A673 (cell line): ENCODE data around the gene FNBP1.

Experiments
- EZH2 ChIP-seq: fragments of 200-600 bp; sonication (generic); IDR thresholded peaks from 2 replicates; pipeline ENCODE4 v1.6.1; 2017; ENCODE audit warnings: borderline replicate concordance, low read depth, mild to moderate bottlenecking, mixed read lengths, antibody characterized with exemption, low read length; ENCODE audit not compliant: poor library complexity, severe bottlenecking
- TF ChIP-seq, protein P1 (sequence below): fragments of 300-800, 200-600 bp; sonication (generic); conservative IDR thresholded peaks from 2 replicates; pipeline ENCODE4 v1.5.1; 2017; ENCODE audit warnings: low read depth, mild to moderate bottlenecking, antibody characterized with exemption, low read length, moderate library complexity, mixed read lengths

GRCh38 chr9:129988607-129989361 is 54.2 kb downstream of the FNBP1 start:
- no peak for TF ChIP-seq EZH2
- TF ChIP-seq, protein P1, sequence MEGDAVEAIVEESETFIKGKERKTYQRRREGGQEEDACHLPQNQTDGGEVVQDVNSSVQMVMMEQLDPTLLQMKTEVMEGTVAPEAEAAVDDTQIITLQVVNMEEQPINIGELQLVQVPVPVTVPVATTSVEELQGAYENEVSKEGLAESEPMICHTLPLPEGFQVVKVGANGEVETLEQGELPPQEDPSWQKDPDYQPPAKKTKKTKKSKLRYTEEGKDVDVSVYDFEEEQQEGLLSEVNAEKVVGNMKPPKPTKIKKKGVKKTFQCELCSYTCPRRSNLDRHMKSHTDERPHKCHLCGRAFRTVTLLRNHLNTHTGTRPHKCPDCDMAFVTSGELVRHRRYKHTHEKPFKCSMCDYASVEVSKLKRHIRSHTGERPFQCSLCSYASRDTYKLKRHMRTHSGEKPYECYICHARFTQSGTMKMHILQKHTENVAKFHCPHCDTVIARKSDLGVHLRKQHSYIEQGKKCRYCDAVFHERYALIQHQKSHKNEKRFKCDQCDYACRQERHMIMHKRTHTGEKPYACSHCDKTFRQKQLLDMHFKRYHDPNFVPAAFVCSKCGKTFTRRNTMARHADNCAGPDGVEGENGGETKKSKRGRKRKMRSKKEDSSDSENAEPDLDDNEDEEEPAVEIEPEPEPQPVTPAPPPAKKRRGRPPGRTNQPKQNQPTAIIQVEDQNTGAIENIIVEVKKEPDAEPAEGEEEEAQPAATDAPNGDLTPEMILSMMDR, result no peak
